Panc1 (cell line): ENCODE measurements around the gene PDZD2.

ENCODE experiments used
- CTCF ChIP-seq: fragments of 450-650 bp; IDR thresholded peaks from 2 replicates; pipeline ENCODE4 v1.5.1; 2017; ENCODE audit warnings: mild to moderate bottlenecking
- POLR2AphosphoS5 ChIP-seq: IDR thresholded peaks from 2 replicates; pipeline ENCODE4 v1.6.1; 2012; ENCODE audit warnings: mild to moderate bottlenecking, low read depth, low read length, moderate library complexity
- REST ChIP-seq, 2 experiments: IDR thresholded peaks; 2 replicates each; pipeline ENCODE4 v1.6.1; 2011 to 2012; ENCODE audit warnings: low read depth in 2 of 2, control low read depth in 1 of 2, low read length in 1 of 2, mild to moderate bottlenecking in 1 of 2, moderate library complexity in 1 of 2; ENCODE audit not compliant: insufficient read depth in 1 of 2

DNA sequence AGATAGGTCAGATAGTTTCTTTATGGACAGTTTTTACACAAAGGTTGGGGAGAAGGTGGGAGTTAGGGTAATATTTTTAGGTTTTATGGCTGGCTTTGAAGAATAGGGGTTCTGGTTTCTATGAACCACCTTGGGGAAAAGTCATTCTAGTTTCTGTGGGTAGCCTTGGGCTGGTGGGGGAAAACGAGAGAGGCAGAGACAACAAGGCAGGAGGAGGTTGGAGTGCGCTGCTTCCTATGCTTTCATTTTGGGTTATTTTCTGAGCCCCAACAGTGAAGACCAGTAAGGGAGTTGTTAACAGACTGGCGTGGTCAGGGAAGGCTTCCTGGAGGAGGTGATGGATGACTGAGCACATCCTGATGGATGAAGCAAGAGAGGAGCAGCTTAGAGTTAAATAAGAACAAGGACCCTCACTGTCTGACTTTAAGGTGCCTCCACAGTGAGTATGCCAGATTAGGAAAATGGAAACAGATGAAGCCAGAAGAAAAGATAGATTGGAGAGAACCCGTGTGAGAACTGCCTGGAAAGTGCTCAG is 81.9 kb downstream of the PDZD2 start:
- TF ChIP-seq REST (IDR thresholded peaks at IDR 0.05; ENCODE audit: insufficient read depth in 1 of 2, low read depth in 2 of 2, low read length in 1 of 2) (no peak), CTCF (no peak), POLR2AphosphoS5 (no peak)
